HEK293T (cell line): ENCODE results near the gene MDFI.

Experiments
- CTCF ChIA-PET: fragments of 350-600 bp; formaldehyde crosslinking; extraction: SDS; loops from one replicate; lab custom pipeline; 2021; ENCODE audit warnings: antibody characterized with exemption, inconsistent platforms; lab: Yijun Ruan, JAX
- POLR2A ChIA-PET: fragments of 350-600 bp; formaldehyde crosslinking; extraction: SDS; loops from one replicate; lab custom pipeline; 2020; ENCODE audit warnings: antibody characterized with exemption, inconsistent platforms; lab: Yijun Ruan, JAX
- DNase-seq: peaks from one replicate; pipeline ENCODE4 v3.0.0; 2012; ENCODE audit warnings: mixed read lengths; ENCODE audit errors: extremely low spot score
- ARNT ChIP-seq: fragments of 450-650 bp; IDR thresholded peaks from 2 replicates; pipeline ENCODE4 v1.6.1; 2017; ENCODE audit warnings: mild to moderate bottlenecking
- BHLHE40 ChIP-seq: fragments of 450-650 bp; IDR thresholded peaks from 2 replicates; pipeline ENCODE4 v1.6.1; 2016; ENCODE audit warnings: mild to moderate bottlenecking, moderate library complexity, borderline replicate concordance
- CTBP1 ChIP-seq: fragments of 450-650 bp; IDR thresholded peaks from 2 replicates; pipeline ENCODE4 v1.6.1; 2016; ENCODE audit warnings: borderline replicate concordance
- ELF4 ChIP-seq: fragments of 450-650 bp; IDR thresholded peaks from 2 replicates; pipeline ENCODE4 v1.6.1; 2017; ENCODE audit warnings: antibody characterized with exemption
- FOXA1 ChIP-seq: fragments of 450-650 bp; IDR thresholded peaks from 2 replicates; pipeline ENCODE4 v1.6.1; 2016; ENCODE audit warnings: mild to moderate bottlenecking
- FOXK2 ChIP-seq: fragments of 450-650 bp; IDR thresholded peaks from 2 replicates; pipeline ENCODE4 v1.6.1; 2016; ENCODE audit warnings: mild to moderate bottlenecking
- FOXM1 ChIP-seq: fragments of 450-650 bp; IDR thresholded peaks from 2 replicates; pipeline ENCODE4 v1.6.1; 2017; ENCODE audit warnings: mild to moderate bottlenecking, borderline replicate concordance
- HDGF ChIP-seq: fragments of 450-650 bp; IDR thresholded peaks from 2 replicates; pipeline ENCODE4 v1.6.1; 2017; ENCODE audit warnings: antibody characterized with exemption, borderline replicate concordance
- L3MBTL2 ChIP-seq: fragments of 450-650 bp; conservative IDR thresholded peaks from 2 replicates; pipeline ENCODE4 v1.6.1; 2016; ENCODE audit warnings: mild to moderate bottlenecking
- LEF1 ChIP-seq: fragments of 450-650 bp; IDR thresholded peaks from 2 replicates; pipeline ENCODE4 v1.6.1; 2017; ENCODE audit warnings: mild to moderate bottlenecking, borderline replicate concordance
- NFRKB ChIP-seq: fragments of 450-650 bp; IDR thresholded peaks from 2 replicates; pipeline ENCODE4 v1.6.1; 2016; ENCODE audit warnings: mild to moderate bottlenecking, moderate library complexity
- PKNOX1 ChIP-seq: fragments of 450-650 bp; IDR thresholded peaks from 2 replicates; pipeline ENCODE4 v1.6.1; 2016
- SP1 ChIP-seq: fragments of 450-650 bp; IDR thresholded peaks from 2 replicates; pipeline ENCODE4 v1.6.1; 2017
- SUZ12 ChIP-seq: fragments of 450-650 bp; IDR thresholded peaks from 2 replicates; pipeline ENCODE4 v1.6.1; 2016; ENCODE audit warnings: mild to moderate bottlenecking
- TARDBP ChIP-seq: fragments of 450-650 bp; IDR thresholded peaks from 2 replicates; pipeline ENCODE4 v1.6.1; 2016
- ZNF384 ChIP-seq: fragments of 450-650 bp; IDR thresholded peaks from 2 replicates; pipeline ENCODE4 v1.6.1; 2016

The MDFI gene

GRCh38 chr6:41658636-41659035, 20.4 kb downstream of the MDFI start:
- POLR2A ChIA-PET = no interaction called here
- no peak for DNase-seq

DNA sequence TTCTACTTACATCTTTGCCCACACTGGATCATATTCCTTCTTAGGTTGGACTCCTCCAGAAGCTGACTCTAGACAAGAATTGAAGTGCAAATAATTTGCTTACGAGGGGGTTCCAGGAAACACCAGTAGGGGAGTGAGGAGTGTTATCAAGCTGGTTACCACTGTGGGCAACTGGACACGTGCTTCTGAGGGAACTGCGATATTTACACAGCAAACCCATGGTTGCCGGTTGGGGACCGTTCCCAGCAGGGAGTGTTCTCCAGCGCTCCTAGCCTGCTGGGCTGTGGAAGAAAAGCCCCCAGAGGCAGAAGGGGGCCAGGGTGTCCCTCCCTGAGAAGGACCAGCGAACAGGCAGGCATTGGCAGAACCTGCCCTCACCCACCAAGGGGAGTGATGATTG, 21.7 kb downstream of the MDFI start:
- ChIA-PET CTCF (interaction anchor here (0.9 kb wide), 1 partner anchor 58 kb away, joined by 4 read pairs; no protein-coding TSS in a partner anchor), POLR2A (no interaction called here)
- DNase-seq = no peak
- TF ChIP-seq L3MBTL2 = no peak
- TF ChIP-seq BHLHE40 = no peak

More at GRCh38 chr6:41658636-41659035, 20.4 kb downstream of the MDFI start:
- CTCF ChIA-PET = interaction anchor here (1.2 kb wide), 1 partner anchor 25 kb away, joined by 3 read pairs; no protein-coding TSS in a partner anchor
- TF ChIP-seq FOXA1 (no peak), BHLHE40 (no peak), LEF1 (no peak)

- ChIA-PET POLR2A (interaction anchor here (0.6 kb wide), 1 partner anchor 313 kb away, joined by 3 read pairs; no protein-coding TSS in a partner anchor), CTCF (interaction anchor here (1.2 kb wide), 1 partner anchor 296 kb away, joined by 3 read pairs; no protein-coding TSS in a partner anchor)
- no peak for DNase-seq
Measured at GRCh38 chr6:41663568-41663967, 25.3 kb downstream of the MDFI start.

DNA sequence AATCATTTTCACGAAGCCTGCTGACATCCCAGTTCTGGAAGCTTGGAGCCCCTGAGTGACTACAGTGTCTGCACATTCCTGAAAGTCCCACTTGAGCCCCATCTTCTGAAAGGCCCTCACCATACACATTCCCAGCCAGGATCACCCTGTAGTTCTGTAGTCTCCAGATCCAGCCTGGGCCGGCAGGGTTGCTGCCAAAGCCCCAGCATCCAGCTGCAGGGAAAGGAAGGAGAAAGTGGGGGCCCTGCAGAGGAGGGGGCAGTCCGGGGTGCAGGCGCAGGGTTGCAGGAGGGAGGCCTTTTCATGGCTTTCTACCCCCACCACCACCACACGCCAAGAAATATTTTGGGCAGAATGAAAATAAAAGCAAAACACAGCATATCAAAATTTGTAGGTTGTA, 26.0 kb downstream of the MDFI start:
- DNase-seq = no peak
- POLR2A ChIA-PET = no interaction called here
- CTCF ChIA-PET = no interaction called here
- TF ChIP-seq HDGF (no peak), NFRKB (no peak), L3MBTL2 (no peak), FOXK2 (no peak), SUZ12 (no peak), BHLHE40 (no peak), LEF1 (no peak), FOXA1 (no peak)

More at GRCh38 chr6:41663568-41663967, 25.3 kb downstream of the MDFI start:
- no peak for TF ChIP-seq TARDBP
- TF ChIP-seq ARNT = no peak
- TF ChIP-seq HDGF = no peak
- no peak for TF ChIP-seq FOXA1
- no peak for TF ChIP-seq FOXM1
- no peak for TF ChIP-seq FOXK2
- no peak for TF ChIP-seq ELF4
- no peak for TF ChIP-seq SP1

GRCh38 chr6:41667195-41667594, 28.9 kb downstream of the MDFI start:
- TF ChIP-seq ZNF384 (no peak), BHLHE40 (no peak), TARDBP (no peak), CTBP1 (no peak), SP1 (no peak), L3MBTL2 (no peak), PKNOX1 (no peak), ELF4 (no peak), NFRKB (no peak), FOXA1 (no peak), SUZ12 (no peak), LEF1 (no peak)
- no peak for DNase-seq
- ChIA-PET CTCF (no interaction called here), POLR2A (no interaction called here)

- ChIA-PET POLR2A (no interaction called here), CTCF (no interaction called here)
- TF ChIP-seq FOXM1 (no peak), BHLHE40 (no peak), ZNF384 (no peak), ELF4 (no peak), SP1 (no peak), ARNT (no peak)
- DNase-seq = no peak
Measured at GRCh38 chr6:41668968-41669367, 30.7 kb downstream of the MDFI start.

- ChIA-PET CTCF (interaction anchor here (1.1 kb wide), 1 partner anchor 303 kb away, joined by 4 read pairs; no protein-coding TSS in a partner anchor), POLR2A (no interaction called here)
- no peak for DNase-seq
- TF ChIP-seq TARDBP (no peak), SUZ12 (no peak)
Measured at GRCh38 chr6:41670703-41671360, 32.6 kb downstream of the MDFI start.

DNA sequence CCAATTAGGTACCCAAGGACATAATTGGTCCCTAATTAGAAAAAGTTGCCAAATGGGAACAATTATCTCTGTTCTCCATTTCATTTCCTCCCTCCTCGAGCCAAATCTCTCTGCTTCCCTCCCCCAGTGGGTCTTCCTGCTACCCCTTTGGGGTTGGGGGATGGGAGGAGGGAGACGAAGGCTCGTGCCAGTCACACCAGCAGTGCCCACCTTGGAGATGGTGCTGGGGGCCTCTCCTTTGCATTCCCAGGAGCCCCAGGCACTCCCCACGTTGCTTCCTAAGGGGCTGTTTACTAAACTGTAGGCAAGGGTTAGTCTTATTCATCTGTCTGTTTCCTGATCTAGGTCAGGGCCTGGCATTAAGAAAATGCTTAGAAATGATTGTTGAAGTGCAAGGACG, 33.1 kb downstream of the MDFI start:
- no peak for TF ChIP-seq LEF1
- TF ChIP-seq HDGF = no peak
- no peak for TF ChIP-seq SP1
- no peak for TF ChIP-seq TARDBP
- no peak for TF ChIP-seq CTBP1
- no peak for TF ChIP-seq SUZ12
- no peak for TF ChIP-seq PKNOX1
- POLR2A ChIA-PET = no interaction called here
- CTCF ChIA-PET = interaction anchor here (1.1 kb wide), 1 partner anchor 304 kb away, joined by 4 read pairs; no protein-coding TSS in a partner anchor
- no peak for DNase-seq
